DND-41 (cell line): ENCODE data around the gene ALAS1.

Experiments used
- ATAC-seq: fragments of 200-7000 bp; cut with Tn5 transposase; 3 replicates; pipeline ENCODE4 v1.9.1; 2021; ENCODE audit warnings: low read depth; ENCODE audit not compliant: insufficient read depth
- DNase-seq: peaks from one replicate; pipeline ENCODE4 v3.0.0-alpha.2; 2020
- H2AFZ ChIP-seq: 2 replicates; pipeline ENCODE4 v1.6.0; 2012; ENCODE audit warnings: low read depth, low read length
- H3K27ac ChIP-seq: 2 replicates; pipeline ENCODE4 v1.5.1; 2012; ENCODE audit warnings: low read length, inconsistent platforms
- H3K27me3 ChIP-seq: fragments of 200-600 bp; sonication (generic); 2 replicates; pipeline ENCODE4 v1.6.0; 2012; ENCODE audit warnings: low read length, mild to moderate bottlenecking, inconsistent platforms; ENCODE audit not compliant: insufficient read depth, poor library complexity
- H3K36me3 ChIP-seq: 2 replicates; pipeline ENCODE4 v1.5.1; 2012; ENCODE audit warnings: low read length, inconsistent platforms; ENCODE audit not compliant: insufficient read depth
- H3K4me1 ChIP-seq: 2 replicates; pipeline ENCODE4 v1.5.1; 2012; ENCODE audit warnings: mild to moderate bottlenecking, low read length; ENCODE audit not compliant: insufficient read depth
- H3K4me2 ChIP-seq: 2 replicates; pipeline ENCODE4 v1.6.0; 2012; ENCODE audit warnings: mild to moderate bottlenecking, moderate library complexity, low read length, inconsistent platforms; ENCODE audit not compliant: insufficient read depth
- H3K4me3 ChIP-seq, 2 experiments: fragments of 200-600 bp in 1 of 2; shearing (Covaris generic) in 1 of 2; 2 replicates each; pipeline ENCODE4 v1.5.1; 2012 to 2016; ENCODE audit warnings: inconsistent platforms in 2 of 2, low read length in 2 of 2, mild to moderate bottlenecking in 2 of 2, low read depth in 1 of 2, moderate library complexity in 1 of 2
- H3K79me2 ChIP-seq: 2 replicates; pipeline ENCODE4 v1.6.0; 2012; ENCODE audit warnings: low read length, inconsistent platforms; ENCODE audit not compliant: insufficient read depth
- H3K9ac ChIP-seq: 2 replicates; pipeline ENCODE4 v1.6.0; 2012; ENCODE audit warnings: low read depth, mild to moderate bottlenecking, inconsistent platforms, low read length, moderate library complexity
- H3K9me3 ChIP-seq: 2 replicates; pipeline ENCODE4 v1.5.1; 2012; ENCODE audit warnings: low read length, moderate library complexity, mild to moderate bottlenecking, inconsistent platforms; ENCODE audit not compliant: insufficient read depth, severe bottlenecking
- H4K20me1 ChIP-seq: 2 replicates; pipeline ENCODE4 v1.6.0; 2012; ENCODE audit warnings: low read length; ENCODE audit not compliant: insufficient read depth
- CTCF ChIP-seq: IDR thresholded peaks from 2 replicates; pipeline ENCODE4 v1.5.1; 2012; ENCODE audit warnings: borderline replicate concordance, low read length, moderate library complexity, mild to moderate bottlenecking; ENCODE audit not compliant: poor library complexity, severe bottlenecking; ENCODE audit errors: extremely low read depth
- EZH2 ChIP-seq: IDR thresholded peaks from 3 replicates; pipeline ENCODE4 v1.6.1; 2012; ENCODE audit warnings: borderline replicate concordance, low read depth, mild to moderate bottlenecking, moderate library complexity, low read length, inconsistent platforms; ENCODE audit not compliant: severe bottlenecking

ALAS1 gene

DNA sequence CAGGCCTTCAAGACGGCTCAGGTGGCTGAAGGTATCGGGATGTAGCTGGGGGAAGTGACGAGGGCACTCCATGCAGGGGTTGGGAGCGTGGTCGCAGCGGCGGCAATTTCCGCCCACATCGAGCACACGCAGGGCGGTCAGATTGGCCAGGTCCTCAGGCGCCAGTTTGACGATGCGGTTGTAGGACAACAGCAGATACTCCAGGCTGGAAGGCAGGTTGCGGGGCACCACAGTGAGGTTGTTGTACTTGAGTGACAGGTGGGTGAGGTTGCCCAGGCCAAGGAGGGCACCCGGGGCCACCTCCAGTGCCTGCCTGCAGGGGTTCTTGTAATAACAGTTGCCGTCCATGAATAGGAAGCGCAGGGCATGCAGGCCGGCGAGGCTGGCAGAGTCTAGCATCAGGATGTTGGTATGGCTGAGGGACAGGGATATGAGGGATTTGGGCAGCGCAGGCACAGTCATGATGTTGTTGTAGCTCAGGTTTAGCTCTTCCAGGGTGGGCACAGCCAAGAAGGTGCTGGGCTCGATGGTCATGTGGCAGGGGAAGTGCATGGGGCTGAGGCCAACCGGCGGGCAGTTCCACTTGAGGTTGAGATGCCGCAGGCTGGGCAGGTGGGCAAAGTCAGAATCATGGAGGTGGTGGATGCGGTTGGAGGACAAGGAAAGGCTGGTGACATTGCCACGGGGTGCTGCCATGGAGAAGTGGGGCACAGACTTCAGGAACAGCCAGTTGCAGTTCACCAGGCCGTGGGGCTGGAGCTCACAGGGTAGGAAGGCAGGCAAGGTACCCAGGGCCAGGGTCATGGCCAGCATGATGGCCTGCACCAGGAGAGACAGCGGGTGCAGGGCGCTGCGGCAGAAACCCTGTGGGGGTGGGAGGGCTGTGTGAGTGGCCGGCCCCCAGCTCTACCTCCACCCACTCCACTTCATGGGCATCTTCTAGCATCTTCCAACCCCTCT lies 25.8 kb downstream of the ALAS1 start:
- no peak overlapping the region for H2AFZ ChIP-seq
- H3K9ac ChIP-seq, result no peak overlapping the region
- H3K27me3 ChIP-seq, result no peaks in the 10 kb centered on the region
- H3K36me3 ChIP-seq, result peaks cover 2% of the 10 kb centered on the region
- no peak overlapping the region for H3K4me3 ChIP-seq
- H4K20me1 ChIP-seq, result no peaks in the 10 kb centered on the region; the same call in 1 of the 2 replicates
- H3K27ac ChIP-seq, result no peak overlapping the region
- H3K4me1 ChIP-seq, result peaks cover 38% of the 10 kb centered on the region
- H3K4me2 ChIP-seq, result no peak overlapping the region
- no peaks in the 10 kb centered on the region for H3K79me2 ChIP-seq
- no peak for DNase-seq
- H3K9me3 ChIP-seq, result no peaks in the 10 kb centered on the region
- TF ChIP-seq EZH2 (no peak), CTCF (no peak)
- ATAC-seq, result no peak

DNA sequence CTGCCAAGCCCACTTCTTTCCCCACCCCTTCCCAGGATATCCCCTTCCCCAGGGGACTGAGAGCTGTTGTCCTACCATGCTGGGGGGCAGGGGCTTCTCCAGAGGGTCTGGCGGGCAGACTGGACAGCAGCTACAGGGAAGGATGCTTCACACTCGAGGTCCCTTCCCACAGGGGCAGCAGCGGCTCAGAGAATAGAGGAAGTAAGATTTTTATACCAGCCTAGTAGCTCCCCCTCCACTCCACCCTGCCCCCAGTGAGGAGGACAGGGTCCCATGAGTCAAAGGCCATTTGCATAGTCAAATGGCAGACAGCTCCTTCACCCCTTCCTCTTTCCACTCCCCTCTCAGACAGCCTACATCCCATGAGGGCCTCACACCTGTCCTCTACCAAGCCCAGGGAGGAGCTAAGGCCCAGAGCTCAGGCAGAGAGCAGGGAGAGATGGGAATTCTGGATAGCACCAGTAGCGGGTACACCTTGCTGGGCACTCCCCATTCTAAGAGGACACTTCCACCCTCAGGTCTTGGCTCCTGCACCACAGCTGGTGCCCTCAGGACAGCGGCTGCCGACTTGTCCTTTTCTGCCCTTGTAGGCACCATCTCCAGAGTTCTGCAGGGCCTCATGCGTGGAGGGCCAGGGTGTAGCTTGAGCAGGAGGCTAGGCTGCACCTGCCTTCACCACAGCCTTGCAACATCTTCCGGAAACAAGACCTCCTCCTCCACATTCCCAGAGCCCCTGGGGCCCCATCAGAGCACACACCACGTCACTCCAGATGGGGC lies 27.7 kb downstream of the ALAS1 start, which contains the start of gene TLR9:
TSS of gene TLR9 (minus strand) at position 194 of the 777 bp plus-strand sequence. CDS start at position 78, 116 bp downstream.
- Histone ChIP-seq H3K9me3 (no peaks in the 10 kb centered on the region), H3K27ac (peak within 1 kb of the TSS; percentile 49), H3K4me2 (no peak within 1 kb of the TSS), H2AFZ (no peak within 1 kb of the TSS), H3K4me3 (no peak within 1 kb of the TSS), H3K9ac (no peak within 1 kb of the TSS), H3K36me3 (peaks cover 21% of the 10 kb centered on the region), H3K79me2 (no peaks in the 10 kb centered on the region), H4K20me1 (peaks cover 10% of the 10 kb centered on the region; the same call in 1 of the 2 replicates), H3K4me1 (peaks cover 33% of the 10 kb centered on the region), H3K27me3 (no peaks in the 10 kb centered on the region)
- DNase-seq (peak; percentile 76), ATAC-seq (peak; percentile 83)
- TF ChIP-seq CTCF (no peak), EZH2 (no peak)

DNA sequence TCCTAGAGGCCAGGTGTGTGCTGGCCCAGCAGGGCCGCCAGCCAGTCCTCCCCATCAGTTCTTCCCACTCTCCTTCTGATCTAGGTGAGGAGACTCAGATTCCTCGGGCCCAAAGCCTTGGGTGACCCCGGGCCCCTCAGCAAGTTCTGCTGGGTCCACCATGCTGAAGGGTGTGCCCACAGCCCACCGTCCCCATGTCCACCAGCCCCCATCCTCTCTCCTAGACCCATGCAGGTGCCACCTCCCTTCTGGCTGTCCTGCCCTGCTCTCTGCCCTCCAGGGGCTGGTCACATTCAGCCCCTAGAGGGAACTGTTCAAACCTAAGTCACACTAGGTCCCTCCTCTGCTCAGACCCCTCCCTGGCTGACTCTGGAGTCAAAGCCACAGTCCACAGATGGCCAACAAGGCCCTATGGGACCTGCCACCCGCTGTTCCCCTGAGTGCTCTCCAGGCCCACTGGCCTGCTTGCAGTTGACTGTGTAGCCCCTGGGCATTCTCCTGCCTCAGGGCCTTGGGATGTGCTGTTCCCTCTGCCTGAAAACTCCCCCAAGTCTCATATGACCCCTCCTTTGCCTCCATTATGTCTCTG lies 28.4 kb downstream of the ALAS1 start:
- H3K79me2 ChIP-seq, result no peaks in the 10 kb centered on the region
- DNase-seq (no peak), ATAC-seq (peak; percentile 13; the same call in 1 of the 3 replicates)
- H3K4me2 ChIP-seq, result no peak overlapping the region
- no peaks in the 10 kb centered on the region for H3K27me3 ChIP-seq
- H3K36me3 ChIP-seq, result peaks cover 28% of the 10 kb centered on the region
- peaks cover 30% of the 10 kb centered on the region for H3K4me1 ChIP-seq
- TF ChIP-seq CTCF (no peak), EZH2 (no peak)
- H3K4me3 ChIP-seq, result no peak overlapping the region
- peaks cover 15% of the 10 kb centered on the region; the same call in 1 of the 2 replicates for H4K20me1 ChIP-seq
- H2AFZ ChIP-seq, result no peak overlapping the region
- H3K9me3 ChIP-seq, result no peaks in the 10 kb centered on the region
- H3K9ac ChIP-seq, result no peak overlapping the region
- peak overlapping the region; percentile 45 for H3K27ac ChIP-seq
